H1 (cell line): ENCODE measurements around the gene ENPEP. TPM values are rescaled to one million over a fixed set of nuclear protein-coding genes. Genes with fewer than 3 reads are reported as not detected.

Experiments used
- CTCF ChIA-PET: fragments of 300-600 bp; sonication (Branson Sonifier 250); formaldehyde crosslinking; loops from one replicate; lab custom pipeline; 2021; ENCODE audit not compliant: partially characterized antibody; lab: Charles Lee
- POLR2A ChIA-PET: fragments of 300-600 bp; sonication (Branson Sonifier 250); formaldehyde crosslinking; loops from one replicate; lab custom pipeline; 2021; ENCODE audit warnings: inconsistent platforms; ENCODE audit not compliant: partially characterized antibody; lab: Charles Lee
- DNase-seq, 2 experiments: peaks; one replicate each; pipeline versions ENCODE4 v3.0.0 to v3.0.0-alpha.2; 2010 to 2022; ENCODE audit warnings: low spot score in 2 of 2, low read depth in 1 of 2, mixed read lengths in 1 of 2
- FAIRE-seq: peaks from 2 replicates; lab custom pipeline; 2011; peaks lifted over from hg19 to GRCh38; lab: Jason Lieb, UNC
- H2AFZ ChIP-seq: 2 replicates; pipeline ENCODE4 v1.8.1; 2012; ENCODE audit warnings: low read length, inconsistent platforms
- H2AK5ac ChIP-seq: 2 replicates; pipeline ENCODE4 v1.6.1; 2013; ENCODE audit warnings: low read depth, low read length
- H2BK120ac ChIP-seq: replicated peaks from 2 replicates; pipeline ENCODE3; 2013; ENCODE audit warnings: low read depth, low read length, inconsistent platforms
- H2BK12ac ChIP-seq: 2 replicates; pipeline ENCODE4 v1.6.1; 2013; ENCODE audit warnings: low read depth, low read length
- H2BK15ac ChIP-seq: 2 replicates; pipeline ENCODE4 v1.6.1; 2013; ENCODE audit warnings: low read length
- H2BK20ac ChIP-seq: 2 replicates; pipeline ENCODE4 v1.6.1; 2013; ENCODE audit warnings: low read length
- H2BK5ac ChIP-seq: 2 replicates; pipeline ENCODE4 v1.6.1; 2013; ENCODE audit warnings: low read depth, low read length
- H3K14ac ChIP-seq: 2 replicates; pipeline ENCODE4 v1.6.1; 2013; ENCODE audit warnings: inconsistent platforms; ENCODE audit not compliant: insufficient read length
- H3K18ac ChIP-seq: 2 replicates; pipeline ENCODE4 v1.6.1; 2013; ENCODE audit warnings: low read length; ENCODE audit errors: extremely low read depth
- H3K23ac ChIP-seq: 2 replicates; pipeline ENCODE4 v1.6.1; 2013; ENCODE audit warnings: inconsistent platforms; ENCODE audit not compliant: insufficient read length
- H3K23me2 ChIP-seq: 2 replicates; pipeline ENCODE4 v1.6.1; 2013; ENCODE audit warnings: low read depth, low read length
- H3K27ac ChIP-seq: 2 replicates; pipeline ENCODE4 v1.6.1; 2011; ENCODE audit warnings: low read depth, low read length, inconsistent platforms
- H3K27me3 ChIP-seq, 4 experiments: replicated peaks in 1 of 4; 1 replicate in 1 of 4; 2 replicates in 3 of 4; pipeline versions ENCODE4 v1.6.1 to v1.8.1; 2011 to 2013; ENCODE audit warnings: low read length in 3 of 4, mild to moderate bottlenecking in 3 of 4, inconsistent platforms in 2 of 4, mixed read lengths in 2 of 4, moderate library complexity in 1 of 4; ENCODE audit not compliant: control insufficient read depth in 3 of 4, insufficient read depth in 3 of 4; ENCODE audit errors: extremely low read depth in 1 of 4
- H3K36me3 ChIP-seq, 4 experiments: 2 replicates each; pipeline versions ENCODE4 v1.6.1 to v1.8.1; 2011 to 2013; ENCODE audit warnings: mild to moderate bottlenecking in 4 of 4, low read length in 3 of 4, moderate library complexity in 2 of 4, control low read depth in 1 of 4, inconsistent platforms in 1 of 4; ENCODE audit not compliant: insufficient read depth in 4 of 4, control insufficient read depth in 2 of 4
- H3K4ac ChIP-seq: replicated peaks from 2 replicates; pipeline ENCODE3; 2013; ENCODE audit warnings: low read length, low read depth, mixed read lengths, inconsistent platforms; ENCODE audit not compliant: insufficient read length
- H3K4me1 ChIP-seq, 4 experiments: replicated peaks in 1 of 4; 1 replicate in 1 of 4; 2 replicates in 3 of 4; pipeline versions ENCODE4 v1.6.1 to v1.8.1; 2011 to 2013; ENCODE audit warnings: low read length in 3 of 4, inconsistent platforms in 2 of 4, mixed read lengths in 1 of 4; ENCODE audit not compliant: insufficient read depth in 4 of 4, control insufficient read depth in 3 of 4
- H3K4me2 ChIP-seq, 2 experiments: 2 replicates each; pipeline versions ENCODE4 v1.6.1 to v1.8.1; 2011 to 2013; ENCODE audit warnings: low read depth in 2 of 2, low read length in 2 of 2, control low read depth in 1 of 2, inconsistent platforms in 1 of 2, mild to moderate bottlenecking in 1 of 2; ENCODE audit not compliant: insufficient read depth in 1 of 2
- H3K4me3 ChIP-seq, 4 experiments: fragments of 200-600, 300-600 bp in 1 of 4; sonication (generic), shearing (Covaris generic), sonication (Bioruptor Twin) in 1 of 4; 2 replicates each; pipeline versions ENCODE4 v1.5.1 to v1.8.1; 2011 to 2016; ENCODE audit warnings: low read length in 4 of 4, low read depth in 3 of 4, control low read depth in 2 of 4, inconsistent platforms in 2 of 4, mild to moderate bottlenecking in 2 of 4, mixed read lengths in 1 of 4, moderate library complexity in 1 of 4; ENCODE audit not compliant: insufficient read depth in 2 of 4; ENCODE audit errors: extremely low read depth in 1 of 4
- H3K56ac ChIP-seq: replicated peaks from 2 replicates; pipeline ENCODE3; 2013; ENCODE audit warnings: low read depth, mild to moderate bottlenecking, mixed read lengths, low read length, inconsistent platforms; ENCODE audit not compliant: insufficient read length
- H3K79me1 ChIP-seq: 2 replicates; pipeline ENCODE4 v1.6.1; 2013; ENCODE audit warnings: low read depth, low read length, control low read depth
- H3K79me2 ChIP-seq, 2 experiments: 2 replicates each; pipeline versions ENCODE4 v1.6.1 to v1.8.1; 2012 to 2013; ENCODE audit warnings: low read length in 2 of 2, mild to moderate bottlenecking in 2 of 2, inconsistent platforms in 1 of 2; ENCODE audit not compliant: insufficient read depth in 2 of 2, control insufficient read depth in 1 of 2
- H3K9ac ChIP-seq, 4 experiments: replicated peaks in 1 of 4; 1 replicate in 1 of 4; 2 replicates in 3 of 4; pipeline versions ENCODE4 v1.6.1 to v1.8.1; 2011 to 2013; ENCODE audit warnings: low read depth in 3 of 4, low read length in 3 of 4, control low read depth in 2 of 4, mild to moderate bottlenecking in 2 of 4, moderate library complexity in 2 of 4, inconsistent platforms in 1 of 4; ENCODE audit errors: extremely low read depth in 1 of 4
- H3K9me3 ChIP-seq, 2 experiments: 2 replicates each; pipeline versions ENCODE4 v1.6.1 to v1.8.1; 2012 to 2013; ENCODE audit warnings: mild to moderate bottlenecking in 2 of 2, moderate library complexity in 2 of 2, control low read depth in 1 of 2, inconsistent platforms in 1 of 2, low read depth in 1 of 2, low read length in 1 of 2, mixed read lengths in 1 of 2; ENCODE audit not compliant: insufficient read depth in 2 of 2
- H4K20me1 ChIP-seq, 2 experiments: replicated peaks in 1 of 2; 2 replicates each; pipeline versions ENCODE3 to v1.8.1; 2011 to 2013; ENCODE audit warnings: inconsistent platforms in 2 of 2, low read length in 2 of 2, mild to moderate bottlenecking in 1 of 2; ENCODE audit not compliant: insufficient read depth in 2 of 2, control insufficient read depth in 1 of 2
- H4K5ac ChIP-seq: 2 replicates; pipeline ENCODE4 v1.6.1; 2013; ENCODE audit warnings: low read length, low read depth, mixed read lengths, inconsistent platforms; ENCODE audit not compliant: insufficient read length
- H4K8ac ChIP-seq: 2 replicates; pipeline ENCODE4 v1.8.0; 2013; ENCODE audit warnings: mild to moderate bottlenecking, moderate library complexity, low read length, inconsistent platforms; ENCODE audit not compliant: insufficient read depth; ENCODE audit errors: extremely low read depth
- H4K91ac ChIP-seq: replicated peaks from 2 replicates; pipeline ENCODE3; 2013; ENCODE audit warnings: low read length, mixed read lengths, inconsistent platforms; ENCODE audit not compliant: insufficient read length
- WGBS, 2 experiments: shearing (Covaris generic) in 1 of 2; methylation state at CpG; one replicate each; pipeline versions ENCODE4 v1.1.6 to v1.1.7; 2013 to 2015; ENCODE audit warnings: low lambda C conversion rate in 2 of 2, mixed read lengths in 2 of 2, inconsistent platforms in 1 of 2, low coverage in 1 of 2, missing lambda C conversion rate in 1 of 2; ENCODE audit not compliant: insufficient replicate concordance in 2 of 2, insufficient coverage in 1 of 2, insufficient read length in 1 of 2; ENCODE audit errors: extremely low coverage in 1 of 2, missing lambda C conversion rate in 1 of 2; 5-methylcytosine and 5-hydroxymethylcytosine counted together
- polyA plus RNA-seq, 7 experiments: library from polyadenylated mRNA; depleted of rRNA in 3 of 7; stranded (reverse) in 5 of 7; unstranded in 2 of 7; fragments of >200 nt in 5 of 7; fragments of 200-250 nt in 2 of 7; gene quantifications; 1 replicate in 5 of 7; 2 replicates in 1 of 7; 4 replicates in 1 of 7; pipeline versions ENCODE4 v1.2.1 to v1.2.3, GENCODE V29; 2011 to 2013; ENCODE audit warnings: missing spikeins in 2 of 7, mixed read lengths in 2 of 7
- total RNA-seq: library from RNA; stranded (reverse); fragmentation: NEBNext Ultra II Directional; extraction: Animal tissue kit (Norgen Biotek cat#: 25700); gene quantifications from 2 replicates; pipeline ENCODE4 v1.2.1, GENCODE V29; 2021

ENPEP gene
- total and polyA plus RNA-seq, 2 of the 8 experiments (the other 6 are each of a cell fraction or from before 2014, with no cell fraction given), result 0.09 to 0.61 TPM

GRCh38 chr4:110477836-110478235, 1.9 kb downstream of the ENPEP start:
- FAIRE-seq, result no peak

More at GRCh38 chr4:110477836-110478235, 1.9 kb downstream of the ENPEP start:
- Histone ChIP-seq H3K9ac (no peak overlapping the region), H2AK5ac (no peak overlapping the region), H3K79me2 (no peaks in the 10 kb centered on the region), H2AFZ (no peak overlapping the region), H4K20me1 (no peaks in the 10 kb centered on the region), H3K9me3 (no peaks in the 10 kb centered on the region), H3K14ac (no peak overlapping the region), H3K23me2 (no peaks in the 10 kb centered on the region), H2BK12ac (no peak overlapping the region), H4K5ac (no peak overlapping the region), H3K4me1 (peaks cover 0 to 6% (median 0%) of the 10 kb centered on the region in 4 experiments; a peak in 3 of 7 replicates), H2BK120ac (no peak overlapping the region), H3K4me3 (no peak overlapping the region), H3K27ac (no peak overlapping the region), H4K91ac (no peak overlapping the region), H3K18ac (no peak overlapping the region), H4K8ac (no peak overlapping the region), H3K56ac (no peak overlapping the region), H2BK20ac (no peak overlapping the region), H3K36me3 (no peaks in the 10 kb centered on the region), H3K23ac (no peak overlapping the region), H2BK15ac (no peak overlapping the region), H3K4ac (no peak overlapping the region), H3K4me2 (no peak overlapping the region), H3K79me1 (no peaks in the 10 kb centered on the region), H2BK5ac (no peak overlapping the region), H3K27me3 (peaks cover 0 to 1% (median 0%) of the 10 kb centered on the region in 4 experiments; a peak in 1 of 7 replicates)
- 79% methylated on average over 1 of the region's 1 CpG; no CpG with 5 or more reads in 1 of the 2 experiments for WGBS, 2 experiments
- POLR2A ChIA-PET, result no interaction called here
- CTCF ChIA-PET, result interaction anchor here (1.1 to 1.7 kb wide), 2 partner anchors 29 to 33 kb away, joined by 3 to 9 read pairs; no protein-coding TSS in a partner anchor
- DNase-seq, result no peak
